ENCODE results near the gene NPM3.

Gene NPM3

GRCh38 chr10:101785801-101786200, 2.6 kb upstream of the NPM3 start:
- DNase-seq (ENCODE audit: low read depth) = no peak
- no peak overlapping the region for H3K4me3 ChIP-seq (ENCODE audit: low read depth, low read length)
- no peak for TF ChIP-seq POLR2A (IDR thresholded peaks at IDR 0.05; ENCODE audit: extremely low read depth, insufficient read length)
- TF ChIP-seq CTCF (IDR thresholded peaks at IDR 0.05; ENCODE audit: low read depth, low read length) = no peak
- no peak for TF ChIP-seq MYC (IDR thresholded peaks at IDR 0.05; ENCODE audit: low read depth, low read length)
- no peak for TF ChIP-seq MAX (IDR thresholded peaks at IDR 0.05; ENCODE audit: low read depth, low read length)

GRCh38 chr10:101784558-101784957, 1.3 kb upstream of the NPM3 start:
- TF ChIP-seq CTCF (IDR thresholded peaks at IDR 0.05; ENCODE audit: low read depth, low read length) (no peak), POLR2A (IDR thresholded peaks at IDR 0.05; ENCODE audit: extremely low read depth, insufficient read length) (no peak), MAX (IDR thresholded peaks at IDR 0.05; ENCODE audit: low read depth, low read length) (no peak), MYC (IDR thresholded peaks at IDR 0.05; ENCODE audit: low read depth, low read length) (no peak)
- no peak for DNase-seq (ENCODE audit: low read depth)
- H3K4me3 ChIP-seq (ENCODE audit: low read depth, low read length) = no peak overlapping the region

GRCh38 chr10:101783736-101784118, 481 bp upstream of the NPM3 start:
- DNase-seq (ENCODE audit: low read depth) = no peak
- peak overlapping the region; percentile 96 for H3K4me3 ChIP-seq (ENCODE audit: low read depth, low read length)
- TF ChIP-seq MYC (IDR thresholded peaks at IDR 0.05; ENCODE audit: low read depth, low read length) = no peak
- no peak for TF ChIP-seq POLR2A (IDR thresholded peaks at IDR 0.05; ENCODE audit: extremely low read depth, insufficient read length)
- TF ChIP-seq MAX (IDR thresholded peaks at IDR 0.05; ENCODE audit: low read depth, low read length) = no peak

GRCh38 chr10:101781984-101782810, 1.0 kb downstream of the NPM3 start:
- peak overlapping the region; percentile 96 for H3K4me3 ChIP-seq (ENCODE audit: low read depth, low read length)
- DNase-seq (ENCODE audit: low read depth) = peak; percentile 30
- TF ChIP-seq CTCF (IDR thresholded peaks at IDR 0.05; ENCODE audit: low read depth, low read length) (no peak), MAX (IDR thresholded peaks at IDR 0.05; ENCODE audit: low read depth, low read length) (no peak), POLR2A (IDR thresholded peaks at IDR 0.05; ENCODE audit: extremely low read depth, insufficient read length) (no peak), MYC (IDR thresholded peaks at IDR 0.05; ENCODE audit: low read depth, low read length) (no peak)

GRCh38 chr10:101781655-101781983, 1.6 kb downstream of the NPM3 start:
- DNase-seq (ENCODE audit: low read depth) = no peak
- no peak for TF ChIP-seq MAX (IDR thresholded peaks at IDR 0.05; ENCODE audit: low read depth, low read length)
- no peak for TF ChIP-seq POLR2A (IDR thresholded peaks at IDR 0.05; ENCODE audit: extremely low read depth, insufficient read length)
- TF ChIP-seq CTCF (IDR thresholded peaks at IDR 0.05; ENCODE audit: low read depth, low read length) = no peak
- TF ChIP-seq MYC (IDR thresholded peaks at IDR 0.05; ENCODE audit: low read depth, low read length) = no peak
- H3K4me3 ChIP-seq (ENCODE audit: low read depth, low read length) = peak overlapping the region; percentile 96

GRCh38 chr10:101780818-101781654, 2.2 kb downstream of the NPM3 start:
- peak; percentile 93 for TF ChIP-seq CTCF (IDR thresholded peaks at IDR 0.05; ENCODE audit: low read depth, low read length)
- no peak for TF ChIP-seq POLR2A (IDR thresholded peaks at IDR 0.05; ENCODE audit: extremely low read depth, insufficient read length)
- TF ChIP-seq MAX (IDR thresholded peaks at IDR 0.05; ENCODE audit: low read depth, low read length) = peak; percentile 73
- TF ChIP-seq MYC (IDR thresholded peaks at IDR 0.05; ENCODE audit: low read depth, low read length) = peak; percentile 60; the same call in 1 of the 2 replicates
- DNase-seq (ENCODE audit: low read depth) = peak; percentile 83
- peak overlapping the region; percentile 96 for H3K4me3 ChIP-seq (ENCODE audit: low read depth, low read length)

Measured in NB4 (cell line).